NCI-H1417 (cell line): ENCODE data around the gene CCDC40.
"Not testable (repeated sequence)": the region's sequence is repeated elsewhere in the genome, so short reads cannot be mapped to it uniquely, and the experiment has no call there.

Experiments used
- DNase-seq, 3 experiments: peaks; one replicate each; lab custom pipeline; 2025; lab: John Stamatoyannopoulos, UW

Gene CCDC40, protein sequence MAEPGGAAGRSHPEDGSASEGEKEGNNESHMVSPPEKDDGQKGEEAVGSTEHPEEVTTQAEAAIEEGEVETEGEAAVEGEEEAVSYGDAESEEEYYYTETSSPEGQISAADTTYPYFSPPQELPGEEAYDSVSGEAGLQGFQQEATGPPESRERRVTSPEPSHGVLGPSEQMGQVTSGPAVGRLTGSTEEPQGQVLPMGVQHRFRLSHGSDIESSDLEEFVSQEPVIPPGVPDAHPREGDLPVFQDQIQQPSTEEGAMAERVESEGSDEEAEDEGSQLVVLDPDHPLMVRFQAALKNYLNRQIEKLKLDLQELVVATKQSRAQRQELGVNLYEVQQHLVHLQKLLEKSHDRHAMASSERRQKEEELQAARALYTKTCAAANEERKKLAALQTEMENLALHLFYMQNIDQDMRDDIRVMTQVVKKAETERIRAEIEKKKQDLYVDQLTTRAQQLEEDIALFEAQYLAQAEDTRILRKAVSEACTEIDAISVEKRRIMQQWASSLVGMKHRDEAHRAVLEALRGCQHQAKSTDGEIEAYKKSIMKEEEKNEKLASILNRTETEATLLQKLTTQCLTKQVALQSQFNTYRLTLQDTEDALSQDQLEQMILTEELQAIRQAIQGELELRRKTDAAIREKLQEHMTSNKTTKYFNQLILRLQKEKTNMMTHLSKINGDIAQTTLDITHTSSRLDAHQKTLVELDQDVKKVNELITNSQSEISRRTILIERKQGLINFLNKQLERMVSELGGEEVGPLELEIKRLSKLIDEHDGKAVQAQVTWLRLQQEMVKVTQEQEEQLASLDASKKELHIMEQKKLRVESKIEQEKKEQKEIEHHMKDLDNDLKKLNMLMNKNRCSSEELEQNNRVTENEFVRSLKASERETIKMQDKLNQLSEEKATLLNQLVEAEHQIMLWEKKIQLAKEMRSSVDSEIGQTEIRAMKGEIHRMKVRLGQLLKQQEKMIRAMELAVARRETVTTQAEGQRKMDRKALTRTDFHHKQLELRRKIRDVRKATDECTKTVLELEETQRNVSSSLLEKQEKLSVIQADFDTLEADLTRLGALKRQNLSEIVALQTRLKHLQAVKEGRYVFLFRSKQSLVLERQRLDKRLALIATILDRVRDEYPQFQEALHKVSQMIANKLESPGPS

GRCh38 chr17:80035937-80036714 is at the start of gene CCDC40:
Gene CCDC40 (plus strand): TSS chr17:80036642. CDS start chr17:80036663, 21 bp downstream.
- peak; percentile 90 to 93 (median 93) for DNase-seq

- DNase-seq: no peak
Measured at GRCh38 chr17:79987187-79987934, 49.1 kb upstream of the CCDC40 start.

- DNase-seq: no peak
Measured at GRCh38 chr17:79987935-79988184, 48.6 kb upstream of the CCDC40 start.

DNA sequence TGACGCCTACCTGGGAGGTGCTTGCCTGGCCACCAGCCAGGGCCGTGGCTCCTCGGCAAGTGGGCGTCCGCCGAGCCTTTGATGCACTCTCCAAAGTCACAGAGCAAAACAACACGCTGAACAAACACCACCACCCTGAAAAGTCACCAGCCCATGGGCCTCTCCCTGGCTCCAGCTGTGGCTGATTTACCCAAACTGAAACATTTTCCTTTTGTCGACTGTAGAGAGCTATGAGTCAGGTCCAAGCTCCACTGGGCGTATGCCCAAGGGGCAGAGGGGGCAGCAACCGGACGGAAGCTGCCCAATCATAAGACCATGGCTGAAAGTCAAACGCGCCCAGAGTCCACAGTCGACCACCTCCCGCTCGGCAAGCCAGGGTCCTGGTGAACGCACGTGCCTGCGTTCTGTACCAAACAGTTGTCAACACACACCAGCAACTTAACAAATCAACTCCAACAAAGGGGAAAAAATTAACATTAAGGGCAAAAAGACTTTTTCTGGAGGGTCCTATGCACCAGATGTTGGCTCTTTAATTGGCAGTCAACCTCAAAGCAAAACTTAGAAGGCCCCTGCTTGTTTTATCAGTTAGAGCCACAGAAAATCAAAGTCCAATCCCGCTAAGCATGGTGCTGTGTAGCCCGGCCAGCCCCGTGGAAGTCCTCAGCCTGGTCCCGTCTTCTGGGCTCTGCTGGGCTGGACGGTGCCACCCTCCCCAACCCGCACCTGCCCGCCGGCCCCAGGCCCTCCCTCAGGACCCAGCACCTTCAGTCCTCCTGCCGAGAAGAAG is 48.1 kb upstream of the CCDC40 start:
- peak; percentile 53 to 71 (median 69) for DNase-seq

- DNase-seq: no peak
Measured at GRCh38 chr17:79989106-79989835, 47.2 kb upstream of the CCDC40 start.

DNA sequence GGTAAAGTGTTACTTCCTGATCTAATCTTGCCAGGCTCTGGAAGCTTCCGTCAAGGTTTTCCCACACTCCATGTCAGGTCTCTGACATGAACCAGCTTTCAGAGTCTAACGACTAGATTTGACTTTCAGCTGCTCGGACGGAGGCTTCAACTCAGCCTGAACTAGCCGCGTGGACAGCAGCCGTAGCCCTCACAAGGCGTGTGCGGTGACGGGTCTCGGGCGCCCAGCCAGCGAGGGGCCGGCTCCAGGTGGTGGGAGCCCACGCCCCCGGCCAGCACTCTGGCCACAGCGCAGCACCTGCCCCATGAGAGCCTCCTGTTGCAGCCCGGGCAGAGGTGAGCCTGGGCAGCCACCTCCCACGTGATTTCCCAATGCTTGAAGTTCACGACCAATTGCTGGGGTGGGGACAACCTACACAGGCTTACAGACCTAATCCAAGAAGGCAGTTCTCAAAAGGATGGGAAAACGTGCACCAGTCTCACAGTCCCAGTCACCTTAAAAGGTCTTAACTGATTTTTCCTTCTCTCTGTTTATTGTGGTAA is 46.3 kb upstream of the CCDC40 start:
- DNase-seq: no peak

DNA sequence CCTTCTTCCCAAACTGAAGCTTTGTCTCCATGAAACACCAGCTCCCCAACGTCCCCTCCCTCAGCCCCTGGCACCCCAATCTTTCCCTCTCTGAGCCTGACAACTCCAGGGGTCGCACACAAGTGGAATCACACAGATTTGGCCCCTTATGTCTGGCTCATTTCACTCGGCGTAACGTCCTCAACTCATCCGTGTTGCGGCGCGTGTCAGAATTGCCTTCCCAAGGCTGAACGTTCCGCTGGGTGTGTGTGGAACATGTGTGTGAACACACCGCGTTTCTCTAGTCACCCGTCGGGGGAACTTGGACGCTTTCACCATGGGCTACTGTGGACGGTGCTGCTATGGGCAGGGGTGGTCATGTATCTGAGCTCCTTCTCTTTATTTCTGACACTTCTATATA is 45.7 kb upstream of the CCDC40 start:
- DNase-seq: no peak

DNA sequence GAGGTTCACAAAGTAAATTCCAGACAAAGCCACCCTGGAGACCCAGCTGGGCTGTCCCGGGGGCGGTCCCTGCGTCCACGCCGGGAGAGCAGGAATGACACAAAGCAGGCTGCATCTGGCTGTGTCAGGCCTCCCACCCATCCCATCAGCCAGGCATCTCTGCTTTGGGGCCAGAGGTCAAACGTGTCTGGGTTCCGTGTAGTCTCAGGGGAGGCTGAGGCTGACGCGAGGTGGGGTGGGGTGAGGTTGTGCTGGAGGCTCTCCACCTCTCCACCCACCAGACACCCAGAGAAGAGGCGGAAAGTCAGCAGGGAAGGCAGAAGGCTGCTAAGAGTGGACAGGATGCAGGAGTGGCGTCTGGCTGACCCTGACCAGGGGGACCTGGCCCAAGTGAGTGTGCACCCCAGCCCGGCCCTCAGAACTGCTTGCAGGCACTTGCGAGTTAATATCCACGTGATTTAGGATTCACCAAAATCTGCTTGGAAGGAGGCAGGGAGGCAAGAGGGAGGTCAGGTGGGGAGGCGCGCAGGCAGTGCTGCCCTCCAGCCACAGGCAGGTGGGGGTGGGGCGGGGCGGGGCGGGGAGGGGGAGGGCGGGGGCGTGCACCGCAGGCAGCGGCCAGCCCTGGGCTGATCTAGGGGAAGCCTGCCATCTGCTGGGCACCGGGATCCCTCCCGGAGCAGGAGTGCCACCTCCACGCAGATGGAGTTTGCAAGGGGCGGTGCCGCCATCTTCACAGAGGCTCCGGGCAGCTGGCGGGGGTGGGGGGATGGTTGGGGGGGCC is 45.1 kb upstream of the CCDC40 start:
- DNase-seq: peak; percentile 76 to 86 (median 81)

DNA sequence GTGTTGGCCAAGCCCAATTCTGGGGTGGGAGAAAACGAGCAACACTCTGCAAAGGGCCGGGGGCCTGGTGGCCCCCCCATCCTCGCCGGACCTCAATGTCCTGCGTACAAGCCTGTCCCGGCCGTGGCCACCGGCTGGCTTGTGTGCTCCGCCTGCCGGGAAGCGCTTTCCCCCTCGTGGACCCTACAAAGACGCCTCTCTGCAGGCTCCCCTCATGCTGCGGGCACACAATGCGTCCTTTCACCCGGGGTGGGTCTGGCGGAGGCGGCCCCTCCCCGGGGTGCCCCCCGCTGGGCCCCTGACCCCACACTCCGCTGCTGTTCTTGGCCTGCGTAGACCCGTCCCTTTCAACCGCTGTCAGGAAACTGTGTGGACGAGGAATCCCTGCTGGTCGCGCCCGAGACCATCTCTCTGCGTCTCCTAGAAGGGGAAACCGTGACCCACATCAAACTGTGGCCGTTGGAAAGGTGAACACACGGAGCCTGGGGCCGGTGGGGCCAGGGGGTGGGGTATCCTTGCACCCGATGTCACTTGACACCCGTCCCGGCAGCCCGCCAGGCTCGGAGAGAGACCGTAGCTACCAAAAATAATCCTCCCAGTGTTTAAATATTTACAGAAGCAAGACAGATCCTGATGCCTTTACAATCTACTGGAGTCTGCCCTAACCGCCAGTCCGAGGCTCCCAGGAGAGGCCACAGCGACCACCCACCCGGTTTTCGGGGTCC is 44.4 kb upstream of the CCDC40 start:
- DNase-seq: peak in 2 of 3 experiments; percentile 72 to 73

- DNase-seq: peak in 1 of 3 experiments; percentile 31
Measured at GRCh38 chr17:79992649-79993389, 43.6 kb upstream of the CCDC40 start.

DNA sequence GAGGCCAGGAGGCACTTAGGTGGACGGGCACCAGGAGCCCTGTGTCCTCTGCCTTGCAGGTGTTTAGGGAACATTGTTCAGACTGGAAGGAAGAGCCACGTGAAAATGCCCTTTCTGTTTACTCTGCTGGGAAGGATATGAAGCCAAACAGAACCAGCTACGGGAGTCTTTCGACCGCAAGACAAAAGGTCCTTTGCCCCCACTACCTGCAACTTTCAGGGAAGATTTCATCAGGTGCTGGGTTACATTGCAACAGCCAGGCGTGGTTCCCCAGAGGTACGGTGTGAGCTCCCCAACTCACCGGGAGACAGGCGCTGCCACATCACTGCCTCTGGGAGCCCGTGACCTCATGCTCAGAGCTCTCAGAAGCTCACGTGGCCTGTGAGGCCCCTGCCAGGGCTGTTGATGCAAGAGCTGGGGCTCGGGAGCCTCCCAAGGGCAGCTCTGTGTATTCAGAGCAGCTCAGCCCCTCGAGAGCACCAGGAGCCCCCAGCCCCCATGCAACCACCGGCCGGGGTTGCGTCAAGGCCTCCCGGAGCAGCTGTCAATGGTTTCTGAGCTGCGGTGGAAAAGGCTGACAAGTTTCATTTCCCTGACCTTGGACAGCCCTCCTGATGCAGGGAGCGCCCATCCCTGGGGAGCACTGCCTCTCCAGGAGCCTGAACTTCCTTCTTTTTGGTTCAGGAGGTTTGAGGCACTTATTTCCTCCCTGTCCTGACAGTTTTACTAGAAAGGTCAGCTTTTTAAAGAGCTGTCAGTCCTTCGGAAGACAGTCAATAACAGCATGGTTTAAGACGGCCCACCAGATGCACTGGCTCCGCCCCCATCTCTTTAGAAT is 42.8 kb upstream of the CCDC40 start:
- peak; percentile 53 to 77 (median 63) for DNase-seq

DNA sequence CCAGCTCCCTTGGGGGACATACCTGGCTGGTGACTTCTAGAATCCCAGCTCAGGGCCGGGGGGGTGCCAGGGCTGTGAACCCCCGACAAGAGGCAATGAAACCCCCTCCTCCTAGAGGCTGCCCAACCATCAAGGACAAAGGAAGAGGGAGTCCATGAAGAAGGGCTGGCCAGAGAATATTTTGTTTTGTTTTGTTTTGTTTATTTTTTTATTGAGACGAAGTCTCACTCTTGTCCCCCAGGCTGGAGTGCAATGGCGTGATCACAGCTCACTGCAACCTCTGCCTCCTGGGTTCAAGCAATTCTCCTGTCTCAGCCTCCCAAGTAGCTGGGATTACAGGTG is 42.2 kb upstream of the CCDC40 start:
- not testable (repeated sequence) for DNase-seq

DNA sequence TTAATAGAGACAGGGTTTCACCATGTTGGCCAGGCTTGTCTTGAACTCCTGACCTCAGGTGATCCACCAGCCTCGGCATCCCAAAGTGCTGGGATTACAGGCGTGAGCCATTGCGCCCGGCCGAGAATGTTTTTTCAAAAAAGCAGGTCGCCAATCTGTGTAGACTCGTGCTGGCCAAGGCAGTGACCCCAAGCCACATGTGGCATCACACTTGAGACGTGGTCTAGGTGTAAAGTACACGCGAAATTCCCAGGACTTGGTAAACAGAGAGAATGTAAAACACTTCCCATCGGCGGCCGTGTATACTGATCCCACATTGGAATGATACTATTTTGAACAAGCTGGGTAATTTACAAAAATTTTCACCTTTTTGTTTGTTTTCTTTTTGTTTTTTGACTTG is 41.8 kb upstream of the CCDC40 start:
- no peak for DNase-seq

GRCh38 chr17:79995696-79996095 is 40.7 kb upstream of the CCDC40 start:
- DNase-seq: no peak

GRCh38 chr17:79996291-79996690 is 40.2 kb upstream of the CCDC40 start:
- DNase-seq: no peak

GRCh38 chr17:79997011-79997660 is 39.3 kb upstream of the CCDC40 start:
- DNase-seq: no peak
